GM19043 (cell line): ENCODE data around the gene PKP4.
"Not testable (repeated sequence)": the region's sequence is repeated elsewhere in the genome, so short reads cannot be mapped to it uniquely, and the experiment has no call there.

ENCODE experiments used
- ATAC-seq: cut with Tn5 transposase; IDR thresholded peaks from one replicate; pipeline ENCODE4 v1.9.1; 2021; ENCODE audit warnings: low read depth; ENCODE audit not compliant: unreplicated experiment

Gene PKP4

GRCh38 chr2:158668001-158668765 is 211.4 kb downstream of the PKP4 start:
- ATAC-seq, result no peak

- ATAC-seq, result no peak
Measured at GRCh38 chr2:158670292-158670691, 213.5 kb downstream of the PKP4 start.

GRCh38 chr2:158671360-158672245 is 214.9 kb downstream of the PKP4 start:
- ATAC-seq, result no peak

- no peak for ATAC-seq
Measured at GRCh38 chr2:158676295-158676694, 219.5 kb downstream of the PKP4 start.

GRCh38 chr2:158676696-158677095 is 219.9 kb downstream of the PKP4 start:
- no peak for ATAC-seq

- no peak for ATAC-seq
Measured at GRCh38 chr2:158677542-158677941, 220.8 kb downstream of the PKP4 start.

- ATAC-seq, result no peak
Measured at GRCh38 chr2:158681816-158682215, 225.1 kb downstream of the PKP4 start.

- ATAC-seq, result no peak
Measured at GRCh38 chr2:158685646-158686045, 228.9 kb downstream of the PKP4 start.

GRCh38 chr2:158686210-158686691 is 229.5 kb downstream of the PKP4 start:
- no peak for ATAC-seq

- ATAC-seq, result no peak
Measured at GRCh38 chr2:158687315-158687714, 230.6 kb downstream of the PKP4 start.

GRCh38 chr2:158688721-158689120 is 232.0 kb downstream of the PKP4 start:
- no peak for ATAC-seq

GRCh38 chr2:158689391-158689790 is 232.6 kb downstream of the PKP4 start:
- ATAC-seq, result no peak

- ATAC-seq, result no peak
Measured at GRCh38 chr2:158690823-158691222, 234.1 kb downstream of the PKP4 start.

GRCh38 chr2:158691619-158692018 is 234.9 kb downstream of the PKP4 start:
- no peak for ATAC-seq

- no peak for ATAC-seq
Measured at GRCh38 chr2:158692372-158693103, 235.8 kb downstream of the PKP4 start.

- ATAC-seq, result no peak
Measured at GRCh38 chr2:158693476-158693875, 236.7 kb downstream of the PKP4 start.

GRCh38 chr2:158695305-158695704 is 238.6 kb downstream of the PKP4 start:
- ATAC-seq, result no peak

GRCh38 chr2:158695744-158696143 is 239.0 kb downstream of the PKP4 start:
- ATAC-seq, result not testable (repeated sequence)

- ATAC-seq, result no peak
Measured at GRCh38 chr2:158699323-158699722, 242.6 kb downstream of the PKP4 start.

GRCh38 chr2:158701101-158701500 is 244.3 kb downstream of the PKP4 start:
- ATAC-seq, result no peak

- no peak for ATAC-seq
Measured at GRCh38 chr2:158702740-158703139, 246.0 kb downstream of the PKP4 start.
